Caco-2 (cell line): Measurements from ENCODE around the gene MCC. TPM values are rescaled to one million over a fixed set of nuclear protein-coding genes. Genes with fewer than 3 reads are reported as not detected.
A peak's percentile ranks its signal among the peaks of the same experiment; 100 is the strongest.
"Not testable (repeated sequence)": the region's sequence is repeated elsewhere in the genome, so short reads cannot be mapped to it uniquely, and the experiment has no call there.

Source experiments
- BruUV-seq: library from RNA; stranded (reverse); fragments of 400-500 nt; replicated peaks from 2 replicates; lab custom pipeline; 2021; lab: Mats Ljungman, UMichigan
- CTCF ChIA-PET: fragments of 300-600 bp; sonication (Branson Sonifier 250); formaldehyde crosslinking; loops from one replicate; lab custom pipeline; 2022; ENCODE audit warnings: antibody characterized with exemption; lab: Charles Lee
- POLR2A ChIA-PET: fragments of 300-600 bp; sonication (Branson Sonifier 250); formaldehyde crosslinking; loops from one replicate; lab custom pipeline; 2022; ENCODE audit warnings: antibody characterized with exemption; lab: Charles Lee
- DNase-seq, 2 experiments: peaks; one replicate each; pipeline versions ENCODE4 v3.0.0 to v3.0.0-alpha.2; 2020 to 2022
- H3K27me3 ChIP-seq: replicated peaks from 2 replicates; pipeline ENCODE4 v1.6.0; 2011; ENCODE audit warnings: low read length; ENCODE audit not compliant: control insufficient read depth, insufficient read depth
- H3K36me3 ChIP-seq: 2 replicates; pipeline ENCODE4 v1.5.1; 2011; ENCODE audit warnings: low read length; ENCODE audit not compliant: control insufficient read depth, insufficient read depth
- H3K4me1 ChIP-seq: fragments of 250-450 bp; sonication (Bioruptor Pico); 2 replicates; pipeline ENCODE4 v1.5.1; 2020; ENCODE audit warnings: mild to moderate bottlenecking
- H3K4me3 ChIP-seq: 2 replicates; pipeline ENCODE4 v1.5.1; 2011; ENCODE audit warnings: low read depth, mild to moderate bottlenecking, control low read depth, low read length
- H3K9me3 ChIP-seq: fragments of 250-450 bp; sonication (Bioruptor Pico); 2 replicates; pipeline ENCODE4 v1.5.1; 2020; ENCODE audit warnings: mild to moderate bottlenecking, moderate library complexity
- H3K27ac Mint-ChIP-seq: one replicate; pipeline ENCODE4 v1.8.0; 2022; ENCODE audit warnings: mixed read lengths; ENCODE audit not compliant: unreplicated experiment
- H3K27me3 Mint-ChIP-seq: one replicate; pipeline ENCODE4 v1.8.0; 2022; ENCODE audit warnings: mixed read lengths; ENCODE audit not compliant: insufficient read depth, unreplicated experiment
- H3K36me3 Mint-ChIP-seq: one replicate; pipeline ENCODE4 v1.8.0; 2022; ENCODE audit warnings: mild to moderate bottlenecking, mixed read lengths; ENCODE audit not compliant: insufficient read depth, unreplicated experiment
- H3K4me1 Mint-ChIP-seq: one replicate; pipeline ENCODE4 v1.8.0; 2022; ENCODE audit warnings: low read depth, mixed read lengths; ENCODE audit not compliant: unreplicated experiment
- H3K4me3 Mint-ChIP-seq: one replicate; pipeline ENCODE4 v1.8.0; 2022; ENCODE audit warnings: mild to moderate bottlenecking, moderate library complexity, mixed read lengths; ENCODE audit not compliant: unreplicated experiment
- H3K9me3 Mint-ChIP-seq: one replicate; pipeline ENCODE4 v1.8.0; 2022; ENCODE audit warnings: mixed read lengths; ENCODE audit not compliant: unreplicated experiment
- CTCF ChIP-seq, 2 experiments: fragments of 200-600 bp in 1 of 2; IDR thresholded peaks; 1 replicate in 1 of 2; 2 replicates in 1 of 2; pipeline versions ENCODE4 v1.5.1 to v1.8.0; 2011 to 2022; ENCODE audit warnings: antibody characterized with exemption in 1 of 2, control low read depth in 1 of 2, inconsistent platforms in 1 of 2, low read depth in 1 of 2, low read length in 1 of 2, mild to moderate bottlenecking in 1 of 2, moderate library complexity in 1 of 2; ENCODE audit not compliant: insufficient read depth in 1 of 2, severe bottlenecking in 1 of 2, unreplicated experiment in 1 of 2
- intact Hi-C: fragments of 100-400 bp; cut with micrococcal nuclease; formaldehyde crosslinking; loops from one replicate; pipeline ENCODE4 v1.10.0; 2022; ENCODE audit not compliant: unreplicated experiment
- total RNA-seq: library from RNA; stranded (reverse); gene quantifications from 2 replicates; pipeline ENCODE4 v1.2.3, GENCODE V29; 2022

Gene MCC
- total RNA-seq, 1 experiment from 2014 or later: 0.09 TPM

- POLR2A ChIA-PET: no interaction called here
- intact Hi-C loops: loop anchor here (10.0 kb wide), 1 partner anchor 252 kb away; no protein-coding TSS in a partner anchor
- peaks cover 11% of the 10 kb centered on the region for H3K27me3 Mint-ChIP-seq
- CTCF ChIA-PET: no interaction called here
- H3K9me3 ChIP-seq: no peaks in the 10 kb centered on the region
- H3K4me1 ChIP-seq: no peaks in the 10 kb centered on the region; the same call in 1 of the 2 replicates
- H3K36me3 Mint-ChIP-seq: no peaks in the 10 kb centered on the region
- H3K4me1 Mint-ChIP-seq: no peaks in the 10 kb centered on the region
- no peak overlapping the region for H3K4me3 Mint-ChIP-seq
- DNase-seq: no peak
- peaks cover 4% of the 10 kb centered on the region for H3K9me3 Mint-ChIP-seq
- H3K27me3 ChIP-seq: no peaks in the 10 kb centered on the region
- no peaks in the 10 kb centered on the region for H3K36me3 ChIP-seq
- H3K4me3 ChIP-seq: no peak overlapping the region
- BruUV-seq: no TSS peak
- H3K27ac Mint-ChIP-seq: no peak overlapping the region
- no peak for TF ChIP-seq CTCF (IDR thresholded peaks at IDR 0.05; ENCODE audit: insufficient read depth in 1 of 2, low read depth in 1 of 2, low read length in 1 of 2, severe bottlenecking in 1 of 2, unreplicated experiment in 1 of 2)
Measured at GRCh38 chr5:113082547-113082905, 405.7 kb downstream of the MCC start.

- TF ChIP-seq CTCF (IDR thresholded peaks at IDR 0.05; ENCODE audit: insufficient read depth in 1 of 2, low read depth in 1 of 2, low read length in 1 of 2, severe bottlenecking in 1 of 2, unreplicated experiment in 1 of 2): no peak
- H3K9me3 ChIP-seq: no peaks in the 10 kb centered on the region
- no peak overlapping the region for H3K27ac Mint-ChIP-seq
- H3K4me1 Mint-ChIP-seq: no peaks in the 10 kb centered on the region
- DNase-seq: no peak
- BruUV-seq: no TSS peak
- ChIA-PET POLR2A (no interaction called here), CTCF (no interaction called here)
- H3K4me3 ChIP-seq: no peak overlapping the region
- no peaks in the 10 kb centered on the region; the same call in 1 of the 2 replicates for H3K4me1 ChIP-seq
- H3K27me3 ChIP-seq: no peaks in the 10 kb centered on the region
- no peaks in the 10 kb centered on the region for H3K36me3 Mint-ChIP-seq
- H3K9me3 Mint-ChIP-seq: peaks cover 6% of the 10 kb centered on the region
- H3K27me3 Mint-ChIP-seq: peaks cover 12% of the 10 kb centered on the region
- H3K36me3 ChIP-seq: no peaks in the 10 kb centered on the region
- H3K4me3 Mint-ChIP-seq: no peak overlapping the region
- intact Hi-C loops: loop anchor here (10.0 kb wide), 1 partner anchor 253 kb away; no protein-coding TSS in a partner anchor
Measured at GRCh38 chr5:113081881-113082546, 406.2 kb downstream of the MCC start.

DNA sequence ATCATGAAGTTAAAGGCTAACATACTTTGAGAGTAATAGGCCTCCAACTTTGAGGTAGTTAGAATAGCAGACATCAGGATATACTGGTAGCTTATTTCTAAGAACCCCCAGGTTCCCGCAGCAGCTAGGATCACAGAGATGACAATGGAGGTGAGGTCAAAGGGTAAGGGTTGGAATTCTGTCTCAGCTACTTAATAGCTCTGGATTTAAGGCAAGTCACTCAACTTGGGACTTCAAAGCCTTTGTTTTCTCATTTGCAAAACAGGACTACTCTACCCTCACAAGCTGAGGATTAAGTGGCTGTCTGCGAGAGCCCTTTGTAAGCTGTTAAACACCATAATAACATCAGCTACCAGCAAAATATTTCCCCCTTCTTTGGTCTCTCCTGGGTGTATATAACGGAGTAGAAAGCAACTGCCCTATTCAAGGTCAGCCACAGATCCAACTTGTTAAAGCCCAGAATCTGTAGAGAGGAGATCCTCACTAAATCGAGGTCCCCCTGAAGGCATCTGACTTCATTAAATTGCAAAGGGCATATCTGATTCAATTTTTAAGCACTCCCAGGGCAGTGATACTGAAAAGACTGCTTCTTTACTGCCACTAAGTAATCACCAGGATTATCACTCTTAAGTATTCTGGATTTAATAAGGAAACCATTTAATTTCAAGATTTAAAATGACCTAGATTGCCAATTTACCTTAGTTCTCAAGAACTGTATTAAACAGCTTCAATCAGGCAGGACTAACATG is 407.0 kb downstream of the MCC start:
- Mint-ChIP-seq H3K27me3 (peaks cover 12% of the 10 kb centered on the region), H3K27ac (no peak overlapping the region), H3K36me3 (no peaks in the 10 kb centered on the region), H3K4me1 (no peaks in the 10 kb centered on the region), H3K9me3 (peaks cover 6% of the 10 kb centered on the region), H3K4me3 (no peak overlapping the region)
- Histone ChIP-seq H3K4me3 (no peak overlapping the region), H3K4me1 (no peaks in the 10 kb centered on the region; the same call in 1 of the 2 replicates), H3K36me3 (no peaks in the 10 kb centered on the region), H3K9me3 (no peaks in the 10 kb centered on the region), H3K27me3 (no peaks in the 10 kb centered on the region)
- peak; percentile 48 for DNase-seq
- CTCF ChIA-PET: interaction anchor here (0.7 kb wide), 1 partner anchor 28 kb away, joined by 3 read pairs; no protein-coding TSS in a partner anchor
- TF ChIP-seq CTCF (IDR thresholded peaks at IDR 0.05; ENCODE audit: insufficient read depth in 1 of 2, low read depth in 1 of 2, low read length in 1 of 2, severe bottlenecking in 1 of 2, unreplicated experiment in 1 of 2): no peak
- POLR2A ChIA-PET: interaction anchor here (0.6 kb wide), 1 partner anchor 11 kb away, joined by 3 read pairs; no protein-coding TSS in a partner anchor
- intact Hi-C loops: loop anchor here (10.0 kb wide), 1 partner anchor 254 kb away; no protein-coding TSS in a partner anchor
- no TSS peak for BruUV-seq

DNA sequence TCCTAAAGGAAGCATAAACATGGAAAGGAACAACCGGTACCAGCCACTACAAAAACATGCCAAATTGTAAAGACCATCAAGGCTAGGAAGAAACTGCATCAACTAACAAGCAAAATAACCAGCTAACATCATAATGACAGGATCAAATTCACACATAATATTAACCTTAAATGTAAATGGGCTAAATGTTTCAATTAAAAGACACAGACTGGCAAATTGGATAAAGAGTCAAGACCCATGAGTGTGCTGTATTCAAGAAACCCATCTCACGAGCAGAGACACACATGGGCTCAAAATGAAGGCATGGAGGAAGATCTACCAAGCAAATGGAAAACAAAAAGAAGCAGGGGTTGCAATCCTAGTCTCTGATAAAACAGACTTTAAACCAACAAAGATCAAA is 411.6 kb downstream of the MCC start:
- H3K36me3 Mint-ChIP-seq, BruUV-seq, H3K36me3 ChIP-seq, H3K9me3 Mint-ChIP-seq, H3K9me3 ChIP-seq, H3K4me1 Mint-ChIP-seq, H3K4me3 Mint-ChIP-seq, H3K27me3 Mint-ChIP-seq, DNase-seq, H3K27ac Mint-ChIP-seq, H3K27me3 ChIP-seq, CTCF ChIA-PET, intact Hi-C loops, H3K4me1 ChIP-seq, H3K4me3 ChIP-seq, POLR2A ChIA-PET: not testable (repeated sequence)
